ENCODE results near the gene RECK.

The RECK gene

DNA sequence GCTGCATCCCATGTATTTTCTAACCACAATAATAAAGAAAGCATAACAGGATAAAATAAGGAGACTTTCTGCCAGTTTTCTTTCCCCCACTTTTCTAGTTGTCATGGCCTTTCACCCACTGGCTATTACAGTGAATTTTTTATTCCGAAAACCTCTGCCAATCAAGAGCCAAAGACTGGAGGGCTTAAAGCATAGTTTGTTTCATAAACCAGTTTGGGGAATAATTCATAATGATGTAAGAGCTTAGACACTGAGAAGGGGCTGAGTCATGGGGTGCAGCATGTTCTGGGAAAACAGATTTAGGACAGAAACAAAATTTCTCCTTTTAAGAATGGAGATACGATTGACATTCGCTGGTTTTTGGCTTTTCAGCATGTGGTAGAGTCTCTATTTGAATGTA, 95.4 kb downstream of the RECK start:
- TF ChIP-seq HDGF (IDR thresholded peaks at IDR 0.05; ENCODE audit: borderline replicate concordance) (no peak), FOXK2 (IDR thresholded peaks at IDR 0.05) (no peak), BHLHE40 (IDR thresholded peaks at IDR 0.05; ENCODE audit: borderline replicate concordance) (no peak), SUZ12 (IDR thresholded peaks at IDR 0.05) (no peak), ZNF384 (IDR thresholded peaks at IDR 0.05) (no peak), NFRKB (IDR thresholded peaks at IDR 0.05) (no peak), SP1 (IDR thresholded peaks at IDR 0.05) (no peak), L3MBTL2 (conservative IDR thresholded peaks at IDR 0.05) (no peak), FOXA1 (IDR thresholded peaks at IDR 0.05) (no peak), ELF4 (IDR thresholded peaks at IDR 0.05) (no peak), TARDBP (IDR thresholded peaks at IDR 0.05) (no peak), FOXM1 (IDR thresholded peaks at IDR 0.05; ENCODE audit: borderline replicate concordance) (no peak), CTBP1 (IDR thresholded peaks at IDR 0.05; ENCODE audit: borderline replicate concordance) (no peak), LEF1 (IDR thresholded peaks at IDR 0.05; ENCODE audit: borderline replicate concordance) (no peak), ARNT (IDR thresholded peaks at IDR 0.05) (no peak)
- TF ChIP-seq, protein P1, sequence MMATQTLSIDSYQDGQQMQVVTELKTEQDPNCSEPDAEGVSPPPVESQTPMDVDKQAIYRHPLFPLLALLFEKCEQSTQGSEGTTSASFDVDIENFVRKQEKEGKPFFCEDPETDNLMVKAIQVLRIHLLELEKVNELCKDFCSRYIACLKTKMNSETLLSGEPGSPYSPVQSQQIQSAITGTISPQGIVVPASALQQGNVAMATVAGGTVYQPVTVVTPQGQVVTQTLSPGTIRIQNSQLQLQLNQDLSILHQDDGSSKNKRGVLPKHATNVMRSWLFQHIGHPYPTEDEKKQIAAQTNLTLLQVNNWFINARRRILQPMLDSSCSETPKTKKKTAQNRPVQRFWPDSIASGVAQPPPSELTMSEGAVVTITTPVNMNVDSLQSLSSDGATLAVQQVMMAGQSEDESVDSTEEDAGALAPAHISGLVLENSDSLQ (IDR thresholded peaks at IDR 0.05), result no peak
- DNase-seq (ENCODE audit: extremely low spot score), result no peak
- ChIA-PET POLR2A (no interaction called here), CTCF (no interaction called here)

DNA sequence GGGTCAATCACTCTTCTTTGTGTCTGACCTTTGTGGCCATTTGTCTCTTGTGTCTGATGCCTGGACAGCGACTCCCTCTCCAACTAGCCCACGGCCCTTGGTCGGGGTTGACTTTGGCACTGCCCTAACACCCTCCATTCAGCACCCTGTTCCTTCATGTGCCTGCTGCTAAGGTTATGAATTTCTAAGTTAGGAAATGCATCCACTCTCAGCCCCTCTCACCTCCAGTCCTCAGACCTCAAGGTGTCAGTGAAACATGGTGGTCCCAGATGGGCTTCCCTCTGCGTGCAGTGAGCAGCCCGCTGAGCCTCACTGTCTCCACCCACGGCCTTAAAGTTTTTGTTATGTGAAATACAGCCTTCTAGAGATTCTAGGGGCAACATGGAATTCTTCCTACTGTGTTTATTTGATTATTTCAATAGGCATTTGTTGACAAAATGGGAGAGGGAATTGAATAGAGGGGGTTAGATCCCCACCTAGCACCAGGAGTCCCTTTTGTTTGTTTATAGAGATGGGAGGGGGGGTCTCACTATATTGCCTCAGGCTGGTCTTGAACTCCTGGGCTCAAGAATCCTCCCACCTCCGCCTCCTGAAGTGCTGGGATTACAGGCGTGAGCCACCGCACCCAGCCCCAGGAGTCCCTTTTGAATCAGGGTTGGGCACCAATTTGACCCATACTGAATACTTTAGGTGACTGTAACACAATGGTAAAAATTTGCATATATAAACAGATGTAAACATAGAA, 98.2 kb downstream of the RECK start:
- CTCF ChIA-PET, result no interaction called here
- POLR2A ChIA-PET, result no interaction called here
- TF ChIP-seq TARDBP (IDR thresholded peaks at IDR 0.05) (no peak), FOXM1 (IDR thresholded peaks at IDR 0.05; ENCODE audit: borderline replicate concordance) (no peak), SUZ12 (IDR thresholded peaks at IDR 0.05) (no peak), NFRKB (IDR thresholded peaks at IDR 0.05) (no peak), HDGF (IDR thresholded peaks at IDR 0.05; ENCODE audit: borderline replicate concordance) (no peak), ZNF384 (IDR thresholded peaks at IDR 0.05) (no peak), SP1 (IDR thresholded peaks at IDR 0.05) (no peak), FOXK2 (IDR thresholded peaks at IDR 0.05) (no peak), CTBP1 (IDR thresholded peaks at IDR 0.05; ENCODE audit: borderline replicate concordance) (no peak), ELF4 (IDR thresholded peaks at IDR 0.05) (no peak), LEF1 (IDR thresholded peaks at IDR 0.05; ENCODE audit: borderline replicate concordance) (no peak), L3MBTL2 (conservative IDR thresholded peaks at IDR 0.05) (no peak), BHLHE40 (IDR thresholded peaks at IDR 0.05; ENCODE audit: borderline replicate concordance) (no peak), FOXA1 (IDR thresholded peaks at IDR 0.05) (no peak), ARNT (IDR thresholded peaks at IDR 0.05) (no peak)
- TF ChIP-seq, protein P1 (IDR thresholded peaks at IDR 0.05), result no peak
- no peak for DNase-seq (ENCODE audit: extremely low spot score)

DNA sequence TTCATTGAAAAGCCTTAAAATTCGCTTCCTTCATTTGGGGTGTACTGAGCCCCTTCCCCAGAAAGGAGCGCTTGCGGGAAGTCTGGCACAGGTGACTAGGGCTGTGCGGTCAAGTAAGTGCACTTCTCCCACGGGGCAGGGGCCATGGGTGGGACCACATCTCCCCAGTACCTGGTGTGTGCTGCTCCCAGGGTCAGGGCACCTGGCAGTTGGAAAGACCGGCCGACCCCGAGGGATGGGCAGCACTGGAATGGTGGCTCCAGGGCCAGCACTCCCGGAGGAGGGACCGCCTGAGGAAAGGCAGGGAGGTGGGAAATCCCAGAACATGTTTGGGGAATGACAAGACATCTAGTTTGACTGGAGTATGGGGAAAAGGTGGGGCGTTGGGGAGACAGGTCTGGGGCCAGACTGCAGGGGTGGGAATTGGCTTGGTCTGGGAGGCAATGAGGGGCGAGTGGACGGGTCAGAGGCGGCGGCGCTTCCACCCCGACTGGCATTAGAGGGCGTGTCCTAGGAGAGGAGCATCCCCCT, 99.1 kb downstream of the RECK start:
- ChIA-PET POLR2A (interaction anchor here (1.9 kb wide), 1 partner anchor 27 kb away, joined by 6 read pairs; no protein-coding TSS in a partner anchor), CTCF (no interaction called here)
- DNase-seq (ENCODE audit: extremely low spot score), result no peak

DNA sequence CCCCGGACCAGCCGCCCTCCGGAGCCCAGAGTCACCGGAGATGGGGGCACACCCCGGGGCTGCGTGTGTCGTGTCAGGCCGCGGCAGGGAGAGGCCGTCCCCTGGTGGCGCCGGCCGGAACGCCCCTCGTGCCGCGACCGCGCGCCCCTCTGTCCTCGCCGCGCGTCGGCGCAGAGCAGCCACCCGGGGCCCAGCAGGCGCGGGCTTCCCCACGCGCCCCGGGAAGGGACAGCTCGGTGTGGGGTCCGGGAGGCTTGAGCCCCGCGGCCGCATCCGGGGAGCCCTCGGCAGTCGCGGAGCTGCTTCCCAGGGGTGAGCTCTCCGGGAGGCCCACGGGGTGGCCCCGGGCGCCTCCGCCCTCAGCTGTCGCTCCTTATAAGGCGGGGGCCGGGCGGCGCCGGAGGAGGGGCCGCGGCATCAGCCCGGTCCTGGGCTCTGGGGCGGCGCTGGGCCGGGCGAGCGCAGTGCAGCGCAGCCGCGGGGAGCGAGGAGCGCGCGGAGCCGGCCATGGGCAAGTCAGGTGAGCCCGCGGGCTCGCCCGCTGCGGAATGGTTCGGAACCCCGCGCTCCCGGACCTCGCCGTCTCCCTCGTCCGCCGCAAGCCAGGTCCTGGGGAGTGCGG, 99.7 kb downstream of the RECK start, which contains the start of gene GLIPR2:
Gene GLIPR2 (plus strand): TSS at position 462 of the 622 bp plus-strand sequence. CDS start 46 bp downstream, at position 508.
- ChIA-PET CTCF (interaction anchor here (0.6 kb wide), 1 partner anchor 15 kb away, joined by 3 read pairs; no protein-coding TSS in a partner anchor), POLR2A (interaction anchor here (1.9 kb wide), 1 partner anchor 27 kb away, joined by 6 read pairs; no protein-coding TSS in a partner anchor)
- no peak for TF ChIP-seq SUZ12 (IDR thresholded peaks at IDR 0.05)
- TF ChIP-seq ZNF384 (IDR thresholded peaks at IDR 0.05), result no peak
- no peak; the same call in 1 of the 2 replicates for TF ChIP-seq L3MBTL2 (conservative IDR thresholded peaks at IDR 0.05)
- no peak for TF ChIP-seq FOXM1 (IDR thresholded peaks at IDR 0.05; ENCODE audit: borderline replicate concordance)
- DNase-seq (ENCODE audit: extremely low spot score), result peak; percentile 84

More for the DNA sequence above, 99.1 kb downstream of the RECK start:
- TF ChIP-seq CTBP1 (IDR thresholded peaks at IDR 0.05; ENCODE audit: borderline replicate concordance) (no peak), FOXK2 (IDR thresholded peaks at IDR 0.05) (no peak), ARNT (IDR thresholded peaks at IDR 0.05) (no peak), FOXA1 (IDR thresholded peaks at IDR 0.05) (no peak), HDGF (IDR thresholded peaks at IDR 0.05; ENCODE audit: borderline replicate concordance) (no peak), FOXM1 (IDR thresholded peaks at IDR 0.05; ENCODE audit: borderline replicate concordance) (no peak), L3MBTL2 (conservative IDR thresholded peaks at IDR 0.05) (no peak)

DNA sequence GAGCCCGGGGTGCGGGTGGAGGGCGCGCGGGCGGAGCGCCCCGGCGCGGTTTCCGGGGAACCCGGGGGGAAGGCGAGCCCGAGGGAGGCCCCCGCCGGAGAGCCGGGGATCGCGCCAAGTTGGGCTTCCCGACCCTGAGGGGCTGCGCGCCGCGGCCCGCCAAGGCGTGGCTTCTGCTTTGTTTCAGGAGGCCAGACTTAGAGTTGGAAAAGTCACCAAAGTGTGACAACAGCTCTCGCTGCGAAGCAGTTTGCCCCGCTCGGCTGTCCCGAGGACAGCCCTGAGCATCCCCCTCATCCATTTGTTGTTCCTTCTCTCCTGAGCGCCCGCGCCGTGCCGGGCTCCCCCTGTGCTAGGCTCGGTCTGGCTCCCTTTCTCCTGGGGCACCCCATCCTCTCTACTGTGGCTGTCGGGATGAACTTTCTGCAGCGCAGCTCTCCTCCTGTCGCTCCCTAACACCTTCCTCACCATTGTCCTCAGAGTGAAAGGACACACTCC, 100.2 kb downstream of the RECK start:
- ChIA-PET CTCF (interaction anchor here (0.6 kb wide), 1 partner anchor 14 kb away, joined by 3 read pairs; no protein-coding TSS in a partner anchor), POLR2A (interaction anchor here (1.9 kb wide), 1 partner anchor 26 kb away, joined by 6 read pairs; no protein-coding TSS in a partner anchor)
- TF ChIP-seq SP1 (IDR thresholded peaks at IDR 0.05) (no peak), LEF1 (IDR thresholded peaks at IDR 0.05; ENCODE audit: borderline replicate concordance) (no peak), HDGF (IDR thresholded peaks at IDR 0.05; ENCODE audit: borderline replicate concordance) (no peak), BHLHE40 (IDR thresholded peaks at IDR 0.05; ENCODE audit: borderline replicate concordance) (no peak), L3MBTL2 (conservative IDR thresholded peaks at IDR 0.05) (no peak), NFRKB (IDR thresholded peaks at IDR 0.05) (no peak), TARDBP (IDR thresholded peaks at IDR 0.05) (no peak), CTBP1 (IDR thresholded peaks at IDR 0.05; ENCODE audit: borderline replicate concordance) (no peak), ZNF384 (IDR thresholded peaks at IDR 0.05) (no peak), SUZ12 (IDR thresholded peaks at IDR 0.05) (no peak), FOXM1 (IDR thresholded peaks at IDR 0.05; ENCODE audit: borderline replicate concordance) (no peak)
- peak; percentile 27 for DNase-seq (ENCODE audit: extremely low spot score)

All from HEK293T (cell line).